ENCODE results near the gene DENND4A.

DNA sequence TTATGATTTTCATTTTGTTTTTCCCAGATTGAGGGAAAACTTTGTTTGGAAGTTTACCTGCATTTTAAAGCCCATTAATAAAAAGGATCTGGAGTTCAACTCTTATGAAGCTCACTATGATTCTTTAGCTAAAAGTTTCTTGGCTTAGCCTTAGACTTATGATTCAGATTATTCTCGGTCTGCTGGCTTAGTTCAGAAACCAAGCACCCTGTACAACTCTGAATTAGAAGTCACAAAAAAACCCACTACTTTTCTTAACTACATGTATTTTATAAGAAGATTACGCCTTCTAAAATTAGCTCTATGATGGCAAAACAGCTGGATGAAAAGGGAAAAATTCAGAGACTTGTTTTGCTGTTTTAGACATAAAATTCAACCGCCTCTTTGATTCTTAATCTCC is 14.3 kb upstream of the DENND4A start:
- TF ChIP-seq, protein P1, sequence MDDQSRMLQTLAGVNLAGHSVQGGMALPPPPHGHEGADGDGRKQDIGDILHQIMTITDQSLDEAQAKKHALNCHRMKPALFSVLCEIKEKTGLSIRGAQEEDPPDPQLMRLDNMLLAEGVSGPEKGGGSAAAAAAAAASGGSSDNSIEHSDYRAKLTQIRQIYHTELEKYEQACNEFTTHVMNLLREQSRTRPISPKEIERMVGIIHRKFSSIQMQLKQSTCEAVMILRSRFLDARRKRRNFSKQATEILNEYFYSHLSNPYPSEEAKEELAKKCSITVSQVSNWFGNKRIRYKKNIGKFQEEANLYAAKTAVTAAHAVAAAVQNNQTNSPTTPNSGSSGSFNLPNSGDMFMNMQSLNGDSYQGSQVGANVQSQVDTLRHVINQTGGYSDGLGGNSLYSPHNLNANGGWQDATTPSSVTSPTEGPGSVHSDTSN (IDR thresholded peaks at IDR 0.05) = no peak
- TF ChIP-seq EP300 (IDR thresholded peaks at IDR 0.05) (no peak), FOSL2 (IDR thresholded peaks at IDR 0.05) (no peak), FOSL2 (CRISPR knock-in tag; IDR thresholded peaks at IDR 0.05) (no peak), SMC3 (IDR thresholded peaks at IDR 0.05) (no peak), CHD4 (IDR thresholded peaks at IDR 0.05; ENCODE audit: borderline replicate concordance) (no peak), POLR2A (IDR thresholded peaks at IDR 0.05; ENCODE audit: low read length) (no peak), HMGXB4 (CRISPR knock-in tag; IDR thresholded peaks at IDR 0.05; ENCODE audit: borderline replicate concordance) (no peak), RCOR1 (IDR thresholded peaks at IDR 0.05; ENCODE audit: low read depth, low read length) (no peak), CBX8 (IDR thresholded peaks at IDR 0.05) (no peak), ESRRA (IDR thresholded peaks at IDR 0.05; ENCODE audit: borderline replicate concordance, low read length) (no peak)
- TF ChIP-seq, protein P2, sequence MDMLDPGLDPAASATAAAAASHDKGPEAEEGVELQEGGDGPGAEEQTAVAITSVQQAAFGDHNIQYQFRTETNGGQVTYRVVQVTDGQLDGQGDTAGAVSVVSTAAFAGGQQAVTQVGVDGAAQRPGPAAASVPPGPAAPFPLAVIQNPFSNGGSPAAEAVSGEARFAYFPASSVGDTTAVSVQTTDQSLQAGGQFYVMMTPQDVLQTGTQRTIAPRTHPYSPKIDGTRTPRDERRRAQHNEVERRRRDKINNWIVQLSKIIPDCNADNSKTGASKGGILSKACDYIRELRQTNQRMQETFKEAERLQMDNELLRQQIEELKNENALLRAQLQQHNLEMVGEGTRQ (IDR thresholded peaks at IDR 0.05) = no peak
- TF ChIP-seq, protein P3, sequence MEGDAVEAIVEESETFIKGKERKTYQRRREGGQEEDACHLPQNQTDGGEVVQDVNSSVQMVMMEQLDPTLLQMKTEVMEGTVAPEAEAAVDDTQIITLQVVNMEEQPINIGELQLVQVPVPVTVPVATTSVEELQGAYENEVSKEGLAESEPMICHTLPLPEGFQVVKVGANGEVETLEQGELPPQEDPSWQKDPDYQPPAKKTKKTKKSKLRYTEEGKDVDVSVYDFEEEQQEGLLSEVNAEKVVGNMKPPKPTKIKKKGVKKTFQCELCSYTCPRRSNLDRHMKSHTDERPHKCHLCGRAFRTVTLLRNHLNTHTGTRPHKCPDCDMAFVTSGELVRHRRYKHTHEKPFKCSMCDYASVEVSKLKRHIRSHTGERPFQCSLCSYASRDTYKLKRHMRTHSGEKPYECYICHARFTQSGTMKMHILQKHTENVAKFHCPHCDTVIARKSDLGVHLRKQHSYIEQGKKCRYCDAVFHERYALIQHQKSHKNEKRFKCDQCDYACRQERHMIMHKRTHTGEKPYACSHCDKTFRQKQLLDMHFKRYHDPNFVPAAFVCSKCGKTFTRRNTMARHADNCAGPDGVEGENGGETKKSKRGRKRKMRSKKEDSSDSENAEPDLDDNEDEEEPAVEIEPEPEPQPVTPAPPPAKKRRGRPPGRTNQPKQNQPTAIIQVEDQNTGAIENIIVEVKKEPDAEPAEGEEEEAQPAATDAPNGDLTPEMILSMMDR (IDR thresholded peaks at IDR 0.05) = no peak
